Uterus (tissue), 4 donors: ENCODE measurements around the gene SARDH. TPM values are rescaled to one million over a fixed set of nuclear protein-coding genes. Genes with fewer than 3 reads are reported as not detected.

Source experiments
- DNase-seq, 2 donors: peaks; one replicate each; pipeline ENCODE4 v3.0.0-alpha.2; 2019 to 2020
- H3K27ac ChIP-seq, 2 donors: fragments of 200-600 bp; sonication (generic); 1 replicate in 1 of 2; 2 replicates in 1 of 2; pipeline ENCODE4 v1.5.1; 2016 to 2018
- H3K27me3 ChIP-seq, 2 donors: fragments of 200-600 bp; sonication (generic); one replicate each; pipeline ENCODE4 v1.5.1; 2018 to 2019; ENCODE audit warnings: control low read depth in 1 of 2
- H3K36me3 ChIP-seq, 2 donors: fragments of 200-600 bp; sonication (generic); one replicate each; pipeline ENCODE4 v1.5.1; 2019; ENCODE audit warnings: control low read depth in 1 of 2
- H3K4me1 ChIP-seq, 2 donors: fragments of 200-600 bp; sonication (generic); one replicate each; pipeline ENCODE4 v1.5.1; 2018 to 2019; ENCODE audit warnings: control low read depth in 1 of 2
- H3K4me3 ChIP-seq, 2 donors: fragments of 200-600 bp; sonication (generic); 1 replicate in 1 of 2; 2 replicates in 1 of 2; pipeline ENCODE4 v1.5.1; 2018 to 2019; ENCODE audit warnings: mild to moderate bottlenecking in 1 of 2
- H3K9me3 ChIP-seq, 2 donors: fragments of 200-600 bp; sonication (generic); one replicate each; pipeline ENCODE4 v1.5.1; 2019; ENCODE audit warnings: control low read depth in 1 of 2
- POLR2A ChIP-seq, 2 donors: fragments of 450-650 bp; IDR thresholded peaks; one replicate each; pipeline ENCODE4 v1.6.1; 2016; ENCODE audit warnings: antibody characterized with exemption in 2 of 2, mild to moderate bottlenecking in 1 of 2, moderate library complexity in 1 of 2
- intact Hi-C: fragments of 100-400 bp; cut with DNase I; formaldehyde crosslinking; loops from one replicate; pipeline ENCODE4 v1.15.1; 2023; ENCODE audit warnings: low total_unique reads
- total RNA-seq, 4 donors: library from RNA; depleted of rRNA in 3 of 4; stranded (reverse); fragments of >200 nt in 3 of 4; gene quantifications; one replicate each; pipeline versions ENCODE4 v1.1.0 to v1.2.4, GENCODE V29; 2014 to 2023
- TF ChIP-seq, protein P1 (sequence below), 4 experiments: fragments of 200-600 bp in 2 of 4; fragments of 450-650 bp in 2 of 4; sonication (generic) in 2 of 4; IDR thresholded peaks; one replicate each; pipeline ENCODE4 v1.5.1; 2016 to 2019; ENCODE audit warnings: antibody characterized with exemption in 4 of 4, mild to moderate bottlenecking in 2 of 4, moderate library complexity in 1 of 4
- donor health status: DM: yes; HTN: yes; CAD: no.

Gene SARDH
- total RNA-seq, 4 donors from 2014 or later, result 2.7 to 14.1 TPM; not detected in 2

DNA sequence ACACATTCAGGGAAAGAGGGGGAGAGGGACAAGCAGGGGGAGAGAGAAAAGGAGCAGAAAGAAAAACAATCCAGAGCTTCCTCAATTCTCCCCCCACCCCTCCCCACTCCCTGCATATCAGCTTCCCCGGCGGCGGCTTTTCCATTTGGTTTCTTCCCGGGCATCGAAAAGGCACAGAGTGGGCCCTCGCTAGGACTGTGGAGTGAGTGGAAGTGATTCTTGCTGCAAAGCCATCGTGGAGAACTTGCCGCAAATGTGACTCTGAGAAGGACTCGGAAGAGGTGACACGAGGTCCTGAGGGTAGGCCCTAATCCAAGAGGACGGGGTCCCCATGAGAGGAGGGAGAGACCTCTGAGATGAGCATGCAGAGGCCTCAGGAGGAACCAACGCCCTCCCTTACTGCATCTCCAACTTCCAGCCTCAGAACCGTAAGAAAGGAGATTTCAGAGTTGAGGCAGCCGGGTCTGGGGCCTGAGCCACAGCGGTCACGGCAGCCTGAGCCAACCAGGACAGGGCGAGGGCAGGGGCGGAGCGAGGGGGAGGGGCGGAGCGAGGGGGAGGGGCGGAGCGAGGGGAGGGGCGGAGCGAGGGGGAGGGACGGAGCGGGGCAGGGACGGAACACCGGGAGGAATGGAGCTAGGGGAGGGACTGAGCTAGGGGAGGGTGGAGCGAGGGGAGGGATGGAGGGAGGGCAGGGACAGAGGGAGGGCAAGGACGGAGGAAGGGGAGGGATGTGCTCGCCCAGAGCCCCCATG is 21.2 kb upstream of the SARDH start:
- Histone ChIP-seq H3K9me3 (no peaks in the 10 kb centered on the region), H3K27ac (no peak overlapping the region), H3K4me1 (no peaks in the 10 kb centered on the region), H3K36me3 (no peaks in the 10 kb centered on the region), H3K4me3 (no peak overlapping the region), H3K27me3 (no peaks in the 10 kb centered on the region)
- intact Hi-C loops, result no loop called here
- TF ChIP-seq, protein P1, sequence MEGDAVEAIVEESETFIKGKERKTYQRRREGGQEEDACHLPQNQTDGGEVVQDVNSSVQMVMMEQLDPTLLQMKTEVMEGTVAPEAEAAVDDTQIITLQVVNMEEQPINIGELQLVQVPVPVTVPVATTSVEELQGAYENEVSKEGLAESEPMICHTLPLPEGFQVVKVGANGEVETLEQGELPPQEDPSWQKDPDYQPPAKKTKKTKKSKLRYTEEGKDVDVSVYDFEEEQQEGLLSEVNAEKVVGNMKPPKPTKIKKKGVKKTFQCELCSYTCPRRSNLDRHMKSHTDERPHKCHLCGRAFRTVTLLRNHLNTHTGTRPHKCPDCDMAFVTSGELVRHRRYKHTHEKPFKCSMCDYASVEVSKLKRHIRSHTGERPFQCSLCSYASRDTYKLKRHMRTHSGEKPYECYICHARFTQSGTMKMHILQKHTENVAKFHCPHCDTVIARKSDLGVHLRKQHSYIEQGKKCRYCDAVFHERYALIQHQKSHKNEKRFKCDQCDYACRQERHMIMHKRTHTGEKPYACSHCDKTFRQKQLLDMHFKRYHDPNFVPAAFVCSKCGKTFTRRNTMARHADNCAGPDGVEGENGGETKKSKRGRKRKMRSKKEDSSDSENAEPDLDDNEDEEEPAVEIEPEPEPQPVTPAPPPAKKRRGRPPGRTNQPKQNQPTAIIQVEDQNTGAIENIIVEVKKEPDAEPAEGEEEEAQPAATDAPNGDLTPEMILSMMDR (IDR thresholded peaks at IDR 0.05), result no peak
- no peak for TF ChIP-seq POLR2A (IDR thresholded peaks at IDR 0.05)
- peak in 1 of 2 donors; percentile 69 for DNase-seq

DNA sequence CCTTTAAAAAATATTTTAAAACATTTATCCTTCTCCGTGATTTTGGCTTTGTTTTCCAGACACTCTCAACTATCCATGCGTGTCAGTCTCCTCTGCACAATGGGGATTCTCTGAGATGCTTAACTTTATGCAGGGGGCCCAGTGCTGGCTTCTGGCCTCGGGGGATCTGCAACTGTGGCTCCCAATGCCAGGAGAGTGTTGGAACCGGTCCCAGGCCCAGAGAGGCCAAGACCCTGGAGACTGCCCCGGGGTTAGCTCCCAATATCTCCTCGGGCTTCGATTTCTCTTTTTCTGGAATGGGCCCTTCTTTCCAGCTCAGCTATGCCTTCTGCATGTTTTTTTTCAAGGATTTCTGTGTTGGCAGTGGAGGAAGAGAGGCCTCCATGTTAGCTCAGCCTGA is 20.1 kb upstream of the SARDH start:
- Histone ChIP-seq H3K4me3 (no peak overlapping the region), H3K9me3 (no peaks in the 10 kb centered on the region), H3K27me3 (no peaks in the 10 kb centered on the region), H3K36me3 (no peaks in the 10 kb centered on the region), H3K4me1 (no peaks in the 10 kb centered on the region), H3K27ac (no peak overlapping the region)
- DNase-seq, result peak in 1 of 2 donors; percentile 10
- intact Hi-C loops, result no loop called here
- TF ChIP-seq, protein P1 (IDR thresholded peaks at IDR 0.05), result no peak
- no peak for TF ChIP-seq POLR2A (IDR thresholded peaks at IDR 0.05)

DNA sequence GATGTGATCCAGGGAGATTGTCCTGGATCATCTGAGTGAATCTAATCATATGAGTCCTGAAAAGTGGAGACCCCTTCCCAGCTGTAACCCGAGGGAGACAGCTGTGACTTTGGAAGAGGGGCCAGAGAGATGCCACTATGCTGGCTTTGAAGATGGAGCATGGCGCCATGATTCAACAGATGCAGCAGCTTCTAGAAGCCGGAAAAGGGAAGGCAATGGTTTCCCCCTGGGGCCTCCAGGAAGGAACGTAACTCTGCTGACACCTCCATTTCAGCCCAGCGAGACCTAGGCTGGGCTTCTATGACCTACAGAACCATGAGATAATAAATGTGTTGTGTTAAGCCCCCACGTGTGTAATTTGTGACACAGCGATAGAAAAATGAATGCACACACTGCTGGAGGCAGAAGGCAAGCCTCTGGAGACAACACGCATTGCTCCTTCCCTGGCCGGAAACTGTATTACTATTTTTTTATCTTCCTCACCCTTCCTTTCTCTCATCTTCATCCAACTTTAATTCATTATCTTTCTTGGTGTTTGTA is 16.6 kb upstream of the SARDH start:
- H3K4me3 ChIP-seq, result no peak overlapping the region
- H3K27me3 ChIP-seq, result peaks cover 0 to 3% of the 10 kb centered on the region in 2 donors
- H3K9me3 ChIP-seq, result no peaks in the 10 kb centered on the region
- intact Hi-C loops, result no loop called here
- H3K36me3 ChIP-seq, result no peaks in the 10 kb centered on the region
- no peak for TF ChIP-seq POLR2A (IDR thresholded peaks at IDR 0.05)
- TF ChIP-seq, protein P1 (IDR thresholded peaks at IDR 0.05), result no peak
- no peaks in the 10 kb centered on the region for H3K4me1 ChIP-seq
- H3K27ac ChIP-seq, result no peak overlapping the region
- peak in 1 of 2 donors; percentile 5 for DNase-seq

DNA sequence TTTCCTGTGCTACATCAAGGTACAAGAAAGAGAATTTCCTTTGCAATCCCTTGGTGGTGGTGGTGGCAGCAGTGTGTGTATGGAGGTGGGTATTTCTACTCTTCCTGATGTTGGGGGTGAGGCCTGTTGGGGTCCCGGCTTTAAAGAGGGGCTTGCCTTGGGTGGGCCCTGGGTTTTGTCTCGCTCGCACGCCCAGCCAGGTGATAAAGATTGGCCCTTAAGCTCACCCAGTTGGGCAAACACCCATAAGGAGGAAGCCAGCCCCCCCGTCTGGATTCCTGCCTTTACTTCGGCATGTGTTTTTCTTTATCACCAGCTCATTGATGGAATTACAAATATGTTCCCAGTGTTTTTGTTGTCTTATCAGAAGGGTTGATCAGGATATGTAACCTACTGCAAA is 16.0 kb upstream of the SARDH start:
- intact Hi-C loops, result no loop called here
- H3K4me3 ChIP-seq, result no peak overlapping the region
- TF ChIP-seq, protein P1 (IDR thresholded peaks at IDR 0.05), result no peak
- TF ChIP-seq POLR2A (IDR thresholded peaks at IDR 0.05), result no peak
- peaks cover 0 to 3% of the 10 kb centered on the region in 2 donors for H3K27me3 ChIP-seq
- no peak overlapping the region for H3K27ac ChIP-seq
- H3K36me3 ChIP-seq, result no peaks in the 10 kb centered on the region
- no peaks in the 10 kb centered on the region for H3K9me3 ChIP-seq
- H3K4me1 ChIP-seq, result no peaks in the 10 kb centered on the region
- DNase-seq, result peak in 1 of 2 donors; percentile 10

DNA sequence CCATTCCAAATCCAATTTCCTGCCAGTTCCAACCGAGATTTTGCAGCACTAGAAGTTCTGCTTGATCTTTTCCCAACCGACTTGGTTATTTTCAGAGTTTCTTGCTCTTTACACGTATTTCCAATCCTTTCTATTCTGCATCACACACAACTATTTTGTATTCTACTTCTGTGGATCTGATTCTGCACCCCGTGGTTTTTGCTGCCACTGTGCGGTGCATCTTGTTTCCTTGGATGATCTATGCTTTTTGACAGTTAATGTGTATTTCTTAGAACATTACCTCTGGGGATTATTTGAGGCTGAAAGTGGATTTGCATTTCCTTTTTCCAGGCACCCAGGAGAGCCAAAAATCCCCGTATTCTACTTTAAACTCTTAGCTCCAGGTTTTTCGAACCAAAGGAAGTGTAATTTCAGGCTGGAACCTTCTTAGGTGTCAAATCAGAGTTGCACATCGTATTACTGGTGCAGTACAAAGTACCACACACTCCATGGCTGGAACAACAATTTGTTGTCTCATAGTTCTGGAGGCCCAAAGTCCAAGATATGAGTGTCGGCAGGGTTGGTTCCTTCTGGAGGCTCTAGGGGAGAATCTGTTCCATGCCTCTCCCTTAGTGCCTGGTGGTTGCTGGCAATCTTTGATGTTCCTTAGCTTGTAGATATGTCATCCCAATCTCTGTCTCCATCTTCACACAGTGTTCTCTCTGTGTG is 14.7 kb upstream of the SARDH start:
- intact Hi-C loops, result no loop called here
- TF ChIP-seq, protein P1 (IDR thresholded peaks at IDR 0.05), result no peak
- TF ChIP-seq POLR2A (IDR thresholded peaks at IDR 0.05), result no peak
- Histone ChIP-seq H3K27me3 (peaks cover 0 to 3% of the 10 kb centered on the region in 2 donors), H3K9me3 (no peaks in the 10 kb centered on the region), H3K27ac (no peak overlapping the region), H3K4me1 (no peaks in the 10 kb centered on the region), H3K4me3 (no peak overlapping the region), H3K36me3 (no peaks in the 10 kb centered on the region)
- no peak for DNase-seq
